HG02938 (cell line): ENCODE measurements around the gene TASL.
"Not testable (repeated sequence)": the region's sequence is repeated elsewhere in the genome, so short reads cannot be mapped to it uniquely, and the experiment has no call there.

Experiments used
- ATAC-seq: cut with Tn5 transposase; IDR thresholded peaks from one replicate; pipeline ENCODE4 v1.9.1; 2021; ENCODE audit warnings: mild to moderate bottlenecking, moderate library complexity; ENCODE audit not compliant: unreplicated experiment

The TASL gene

DNA sequence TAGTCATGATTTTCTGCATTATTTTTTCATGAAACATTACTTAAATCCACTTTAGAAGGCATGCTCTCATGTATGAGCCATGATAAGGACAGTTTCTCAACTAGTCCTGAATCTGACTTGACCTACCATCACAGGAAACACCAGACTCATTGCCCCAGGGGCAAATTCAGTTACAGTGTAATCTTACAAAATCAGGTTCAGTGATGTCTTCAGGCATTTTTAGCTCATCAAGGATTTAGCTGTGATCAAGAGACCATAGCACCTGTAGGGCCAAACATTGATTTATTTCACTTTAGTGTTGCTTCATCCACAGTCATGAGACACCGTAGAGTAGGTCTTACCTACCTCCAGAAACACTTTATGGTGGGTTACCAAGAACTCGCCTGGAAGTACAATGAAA lies 3.1 kb upstream of the TASL start:
- ATAC-seq, result no peak

DNA sequence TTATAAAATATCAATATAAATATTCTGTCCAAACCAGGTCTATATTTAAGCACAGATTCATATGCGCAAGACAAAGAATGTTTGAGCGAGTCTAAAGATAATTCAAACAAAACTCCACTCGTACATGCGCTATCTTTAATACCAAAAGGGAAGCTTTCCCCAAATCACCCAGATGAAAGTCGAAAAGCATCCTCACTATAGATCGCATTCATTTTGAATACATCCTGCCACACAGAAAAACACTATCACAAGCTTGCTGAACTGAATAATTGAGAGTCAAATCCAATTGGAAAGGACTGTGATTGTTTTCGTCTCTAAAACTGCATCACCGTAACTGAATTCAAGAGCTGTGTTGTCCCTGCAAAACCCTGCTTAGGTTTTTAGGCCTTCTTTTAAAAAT lies 685 bp downstream of the TASL start:
- ATAC-seq, result no peak

DNA sequence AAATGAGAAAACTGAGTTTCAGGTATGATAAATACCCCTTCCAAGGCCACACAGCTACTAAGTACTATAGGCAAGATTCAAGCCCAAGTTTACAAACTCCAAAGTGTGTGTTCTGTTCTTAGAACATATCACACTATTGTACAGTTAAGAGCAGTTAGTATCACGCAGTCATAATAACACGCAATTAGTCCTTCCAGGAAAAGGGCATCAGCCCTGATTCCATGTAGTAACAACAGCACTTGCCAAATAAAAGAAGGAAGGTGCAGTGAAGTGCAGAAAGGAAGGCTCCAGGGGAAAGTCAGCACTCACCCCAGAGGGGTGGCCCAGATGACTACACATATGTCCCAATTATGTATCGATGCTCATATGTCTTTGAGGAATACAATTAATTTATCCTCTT lies 4.4 kb downstream of the TASL start:
- no peak for ATAC-seq

DNA sequence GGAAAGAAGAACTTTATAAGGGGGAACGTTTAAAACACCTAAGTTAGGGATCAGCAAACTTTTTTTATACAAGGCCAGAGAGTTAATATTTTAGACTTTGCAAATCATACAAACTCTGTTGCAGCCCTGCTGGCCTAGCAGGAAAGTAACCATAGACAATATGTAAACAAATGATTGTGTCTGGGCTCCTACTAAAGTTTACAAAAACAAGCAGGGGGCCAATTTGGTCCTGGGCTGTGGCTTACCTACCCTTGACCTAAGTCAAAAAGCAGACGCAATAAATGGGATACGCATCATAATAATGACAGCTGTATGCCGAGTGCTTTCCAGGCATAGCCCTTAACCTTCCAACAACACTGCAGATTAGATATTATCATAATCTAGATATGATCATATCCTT lies 4.9 kb downstream of the TASL start:
- no peak for ATAC-seq

DNA sequence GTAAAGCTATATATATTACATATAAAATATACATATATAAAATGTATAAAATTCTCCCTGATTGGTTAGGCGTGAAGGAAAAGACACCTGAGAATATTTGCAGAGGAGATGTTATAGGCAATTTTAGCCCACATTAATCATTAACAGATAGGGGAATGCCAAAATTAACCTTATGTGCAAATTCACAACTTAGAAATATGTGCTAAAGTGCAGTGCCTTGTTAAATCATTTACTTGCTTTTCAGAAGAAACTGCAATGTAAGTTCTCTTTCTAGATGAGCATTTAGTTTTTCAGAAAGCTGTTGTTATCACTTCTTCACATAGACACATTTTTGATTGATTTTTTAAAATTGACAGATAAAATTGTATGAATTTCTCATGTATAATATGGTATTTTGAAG lies 5.6 kb downstream of the TASL start:
- ATAC-seq, result no peak

DNA sequence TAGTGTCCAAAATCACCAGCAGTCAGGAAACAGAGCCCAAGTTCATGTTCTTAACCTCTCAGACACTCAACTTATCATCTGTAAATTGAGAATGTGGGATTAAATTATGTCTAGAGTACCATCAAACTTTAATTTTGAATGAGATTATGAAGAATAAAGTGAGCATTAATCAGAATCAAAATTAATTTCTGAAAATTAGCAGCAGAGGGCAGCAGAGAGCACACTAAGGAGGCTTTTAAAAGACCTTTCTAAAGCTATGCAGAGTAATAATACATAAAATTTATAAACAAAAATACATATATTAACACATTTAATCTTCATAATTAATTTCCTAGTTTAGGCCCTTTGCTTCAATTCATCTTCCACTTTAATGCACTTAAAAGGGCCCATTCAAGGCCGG lies 7.1 kb downstream of the TASL start:
- no peak for ATAC-seq

DNA sequence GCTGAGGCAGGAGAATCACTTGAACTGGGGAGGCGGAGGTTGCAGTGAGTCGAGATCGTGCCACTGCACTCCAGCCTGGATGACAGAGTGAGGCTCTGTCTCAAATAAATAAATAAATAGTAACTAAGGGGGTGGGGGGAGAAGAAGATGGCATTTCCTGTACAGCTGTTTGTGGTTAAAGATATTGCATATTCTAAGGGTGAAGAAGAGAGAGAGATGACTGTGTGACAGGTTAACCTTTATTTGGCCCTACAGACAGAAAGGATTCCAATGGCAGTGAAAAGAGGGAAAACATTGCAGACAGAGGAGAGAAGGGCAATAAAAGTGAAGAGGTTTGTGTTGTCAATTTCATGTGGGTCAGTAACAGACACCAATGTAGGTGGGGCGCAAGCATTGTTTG lies 9.4 kb downstream of the TASL start:
- ATAC-seq, result peak; percentile 83

DNA sequence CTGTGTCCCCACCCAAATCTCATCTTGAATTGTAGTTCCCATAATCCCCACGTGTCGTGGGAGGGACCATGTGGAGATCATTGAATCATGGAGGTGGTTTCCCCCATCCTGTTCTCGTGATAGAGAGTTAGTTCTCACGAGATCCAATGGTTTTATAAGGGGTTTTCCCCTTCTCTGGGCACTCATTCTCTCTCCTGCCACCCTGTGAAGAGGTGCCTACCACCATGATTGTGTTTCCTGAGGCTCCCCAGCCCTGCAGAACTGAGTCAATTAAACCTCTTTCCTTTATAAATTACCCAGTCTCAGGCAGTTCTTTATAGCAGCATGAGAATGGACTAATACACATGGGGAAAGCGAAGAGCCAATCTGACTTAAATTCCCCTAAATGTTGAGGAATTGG lies 14.5 kb downstream of the TASL start:
- not testable (repeated sequence) for ATAC-seq

DNA sequence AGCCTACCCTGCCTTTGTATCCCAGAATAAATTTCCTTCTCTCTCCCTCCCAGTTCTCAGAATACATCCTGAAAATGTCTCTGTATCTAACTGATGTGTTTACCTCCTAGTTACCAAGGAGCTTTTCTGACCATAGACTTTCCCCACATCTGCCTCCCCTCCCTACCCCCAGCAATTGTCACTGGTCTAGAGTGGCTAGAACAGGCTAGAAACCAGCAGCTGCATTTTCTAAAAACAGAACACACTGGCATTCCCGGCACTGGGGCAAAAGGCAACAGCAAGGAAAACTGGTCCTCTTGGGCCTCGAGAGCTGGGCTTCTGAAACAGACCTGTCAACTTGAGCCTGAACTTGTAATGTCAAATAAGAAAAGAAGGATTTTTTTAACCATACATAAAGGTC lies 16.4 kb downstream of the TASL start:
- no peak for ATAC-seq

DNA sequence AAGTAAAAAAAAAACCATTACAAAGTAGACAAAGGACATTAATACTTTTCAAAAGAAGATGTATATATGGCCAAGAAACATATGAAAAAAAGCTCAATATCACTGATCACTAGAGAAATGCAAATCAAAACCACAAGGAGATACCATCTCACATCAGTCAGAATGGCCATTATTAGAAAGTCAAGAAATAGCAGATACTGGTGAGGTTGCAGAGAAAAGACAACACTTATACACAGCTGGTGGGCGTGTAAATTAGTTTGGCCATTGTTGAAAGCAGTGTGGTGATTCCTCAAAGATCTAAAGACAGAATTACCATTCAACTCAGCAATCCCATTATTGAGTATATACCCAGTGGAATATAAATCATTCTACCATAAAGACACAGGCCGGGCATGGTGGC lies 39.3 kb downstream of the TASL start:
- ATAC-seq, result peak; percentile 49

DNA sequence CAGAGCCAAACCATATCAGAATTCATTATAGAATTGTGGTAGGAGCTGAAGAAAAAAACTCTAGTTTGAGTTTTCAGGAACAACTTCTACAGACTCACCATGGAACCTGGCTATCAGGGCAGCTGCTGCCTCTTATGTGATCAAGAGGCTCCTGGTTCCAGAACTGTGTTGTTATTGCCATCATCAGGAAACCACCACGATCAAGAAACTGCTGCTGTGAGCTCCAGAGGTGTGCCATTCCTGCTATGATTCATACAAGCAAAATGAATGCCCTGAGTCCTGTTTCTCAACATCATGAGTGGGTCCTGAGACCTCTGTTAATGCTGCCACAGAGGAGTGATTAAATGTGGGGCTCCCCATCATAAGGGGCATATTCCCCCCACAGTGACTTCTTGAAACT lies 43.7 kb downstream of the TASL start:
- ATAC-seq, result no peak

DNA sequence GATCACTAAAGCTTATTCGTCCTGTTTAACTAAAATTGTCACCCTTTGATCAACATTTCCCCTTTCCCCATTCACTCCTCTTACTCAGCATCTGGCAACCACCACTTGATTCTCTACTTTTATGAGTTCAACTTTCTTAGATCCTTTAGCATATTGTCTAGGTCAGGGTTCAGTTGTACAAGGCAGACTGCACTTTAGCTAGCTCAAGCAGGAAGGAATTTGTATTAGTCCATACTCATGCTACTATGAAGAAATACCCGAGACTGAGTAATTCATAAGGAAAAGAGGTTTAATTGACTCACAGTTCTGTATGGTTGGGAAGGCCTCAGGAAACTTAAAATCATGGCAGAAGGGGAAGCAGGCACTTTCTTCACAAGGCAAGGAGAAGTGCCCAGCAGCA lies 44.3 kb downstream of the TASL start:
- no peak for ATAC-seq

DNA sequence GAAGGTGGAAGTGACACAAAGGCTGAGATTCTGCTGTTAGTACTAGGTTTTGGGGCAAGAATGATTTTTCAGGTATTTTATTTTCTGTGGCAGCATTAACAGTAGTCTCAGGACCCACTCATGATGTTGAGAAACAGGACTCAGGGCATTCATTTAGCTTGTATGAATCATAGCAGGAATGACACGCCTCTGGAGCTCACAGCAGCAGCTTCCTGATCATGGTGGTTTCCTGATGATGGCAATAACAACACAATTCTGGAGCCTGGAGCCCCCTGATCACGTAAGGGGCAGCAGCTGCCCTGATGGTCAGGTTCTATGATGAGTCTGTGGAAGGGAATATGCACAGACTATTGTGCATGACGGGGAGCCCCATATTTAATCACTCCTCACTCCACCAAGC lies 47.0 kb downstream of the TASL start:
- no peak for ATAC-seq

DNA sequence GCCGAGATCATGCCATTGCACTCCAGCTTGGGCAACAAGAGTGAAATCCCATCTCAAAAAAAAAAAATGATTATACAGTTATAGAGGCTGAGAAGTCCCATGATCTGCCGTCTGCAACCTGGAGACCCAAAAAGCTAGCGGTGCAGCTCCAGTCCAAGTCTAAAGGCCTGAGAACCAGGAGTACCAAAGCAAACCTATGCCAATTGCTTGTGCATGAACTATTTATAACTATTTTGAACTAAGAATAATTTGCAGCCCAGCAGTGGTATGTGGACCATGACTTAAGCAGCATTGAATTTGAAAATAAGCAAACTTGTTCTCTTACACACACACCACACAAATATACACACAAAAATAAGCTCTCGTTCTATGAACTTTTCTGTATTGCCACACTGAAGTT lies 51.8 kb downstream of the TASL start:
- no peak for ATAC-seq

DNA sequence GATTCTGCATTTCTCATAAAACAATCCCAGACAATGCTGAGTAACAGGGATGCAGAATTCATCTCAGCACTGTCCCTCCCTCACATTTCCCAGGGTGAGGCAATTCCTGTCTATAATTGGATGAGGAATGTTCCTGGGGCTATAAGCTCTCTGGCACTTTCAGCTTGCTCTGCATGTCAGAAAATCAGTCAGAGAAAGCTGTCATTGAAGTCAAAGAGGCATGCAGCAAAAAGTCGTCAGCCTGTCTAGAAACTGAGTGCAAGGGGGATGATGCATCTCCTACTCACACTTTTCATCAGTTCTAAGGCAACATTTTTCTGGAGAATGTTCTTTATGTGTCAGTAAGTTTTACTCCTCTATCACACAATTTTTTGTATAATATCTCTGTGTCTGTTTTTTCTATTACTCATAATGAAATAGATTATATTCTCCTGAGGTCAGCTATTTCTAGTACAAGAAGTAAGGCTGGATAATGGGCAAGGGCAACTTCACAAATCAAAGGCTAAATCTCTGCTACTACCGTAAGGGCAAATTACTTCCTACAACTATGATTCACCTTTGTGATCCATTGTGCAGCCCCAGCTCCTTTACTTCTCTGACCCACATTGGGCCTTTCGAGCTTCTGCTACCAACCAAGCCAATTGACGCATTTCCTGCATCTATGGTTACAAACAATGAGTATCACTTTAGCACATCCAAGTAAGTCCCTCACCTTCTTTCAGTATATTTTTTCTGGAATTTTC lies 56.0 kb downstream of the TASL start:
- ATAC-seq, result no peak

DNA sequence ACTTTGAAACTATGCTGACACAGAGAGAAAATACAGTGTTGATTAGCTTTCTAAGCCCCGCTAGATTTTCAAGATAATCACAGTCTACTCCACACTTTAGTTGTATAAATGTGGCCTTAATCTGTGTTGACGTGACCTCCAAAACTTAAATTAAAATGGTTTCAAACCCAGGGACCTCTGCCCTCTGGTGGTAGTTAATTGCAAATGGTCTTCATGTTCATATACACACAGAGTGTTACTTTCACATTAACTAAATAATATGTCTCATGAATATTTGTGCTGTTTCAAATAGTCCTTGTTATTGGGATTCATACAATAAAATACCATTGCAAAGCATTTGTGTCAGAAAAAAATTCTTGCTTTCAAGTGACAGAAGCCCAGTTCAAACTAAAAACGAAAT lies 64.3 kb downstream of the TASL start:
- no peak for ATAC-seq
